DMS53 treated with DMSO at 0.1 percent for 48 hours (cell line): ENCODE data around the gene KLF16.
"Not testable (repeated sequence)": the region's sequence is repeated elsewhere in the genome, so short reads cannot be mapped to it uniquely, and the experiment has no call there.

Experiments used
- DNase-seq: peaks from one replicate; lab custom pipeline; 2025; ENCODE audit not compliant: unreplicated experiment; lab: John Stamatoyannopoulos, UW

The KLF16 gene

DNA sequence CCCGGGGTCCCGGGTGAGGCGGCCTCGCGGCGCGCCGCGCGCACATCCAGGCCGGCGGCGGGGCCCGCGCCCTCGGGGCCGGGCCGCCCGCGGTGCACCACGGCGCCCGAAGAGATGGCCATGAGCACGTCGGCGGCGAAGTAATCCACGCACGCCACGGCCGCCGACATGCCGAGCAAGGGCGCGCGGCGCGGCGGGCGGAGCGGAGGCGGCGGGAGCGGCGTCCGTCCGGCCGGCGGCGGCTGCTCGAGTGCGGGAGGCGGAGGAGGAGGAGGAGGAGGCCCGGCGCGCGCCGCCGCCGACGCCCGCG lies at the start of gene KLF16:
KLF16 (minus strand) TSS at position 252 of the 310 bp plus-strand sequence; CDS start at position 170, 82 bp downstream.
- DNase-seq: no peak

DNA sequence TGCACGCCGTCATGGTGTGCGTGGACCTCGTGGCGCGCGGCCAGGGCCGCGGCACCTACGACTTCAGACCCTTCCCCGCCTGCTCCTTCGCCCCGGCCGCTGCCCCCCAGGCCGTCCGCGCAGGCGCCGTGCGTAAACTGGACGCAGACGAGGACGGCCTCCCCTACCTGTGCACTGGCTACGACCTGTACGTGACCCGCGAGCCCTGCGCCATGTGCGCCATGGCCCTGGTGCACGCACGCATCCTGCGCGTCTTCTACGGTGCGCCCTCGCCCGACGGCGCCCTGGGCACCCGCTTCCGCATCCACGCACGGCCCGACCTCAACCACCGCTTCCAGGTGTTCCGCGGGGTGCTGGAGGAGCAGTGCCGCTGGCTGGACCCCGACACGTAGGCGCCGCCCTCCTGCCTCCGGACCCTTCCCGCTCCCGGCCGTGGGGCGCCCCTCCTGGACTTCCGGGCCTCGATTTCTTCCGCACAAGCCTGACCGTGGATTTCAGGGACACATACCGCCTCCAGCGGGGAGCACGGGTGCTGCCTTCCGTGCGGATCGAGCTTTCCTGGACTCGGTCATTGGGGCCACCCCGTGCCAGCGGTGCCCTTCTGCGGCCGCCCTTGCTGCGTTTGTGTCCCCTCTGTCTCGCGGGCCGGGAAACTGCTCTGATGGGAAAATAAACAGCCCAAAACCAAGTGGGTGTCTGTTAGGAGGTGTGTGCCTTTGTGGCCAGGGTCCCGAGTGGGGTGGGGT lies 49.6 kb upstream of the KLF16 start:
- DNase-seq: no peak

DNA sequence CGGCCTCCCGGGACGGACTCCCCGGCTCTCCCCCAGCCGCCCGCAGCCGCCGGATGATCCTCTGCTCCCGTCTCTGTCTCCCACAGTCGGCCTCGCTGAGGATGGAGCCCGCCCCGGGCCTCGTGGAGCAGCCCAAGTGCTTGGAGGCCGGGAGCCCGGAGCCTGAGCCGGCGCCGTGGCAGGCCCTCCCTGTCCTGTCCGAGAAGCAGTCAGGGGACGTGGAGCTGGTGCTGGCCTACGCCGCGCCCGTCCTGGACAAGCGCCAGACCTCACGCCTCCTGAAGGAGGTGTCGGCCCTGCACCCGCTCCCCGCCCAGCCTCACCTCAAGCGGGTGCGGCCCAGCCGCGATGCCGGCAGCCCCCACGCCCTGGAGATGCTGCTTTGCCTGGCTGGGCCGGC lies 48.6 kb upstream of the KLF16 start:
- no peak for DNase-seq

DNA sequence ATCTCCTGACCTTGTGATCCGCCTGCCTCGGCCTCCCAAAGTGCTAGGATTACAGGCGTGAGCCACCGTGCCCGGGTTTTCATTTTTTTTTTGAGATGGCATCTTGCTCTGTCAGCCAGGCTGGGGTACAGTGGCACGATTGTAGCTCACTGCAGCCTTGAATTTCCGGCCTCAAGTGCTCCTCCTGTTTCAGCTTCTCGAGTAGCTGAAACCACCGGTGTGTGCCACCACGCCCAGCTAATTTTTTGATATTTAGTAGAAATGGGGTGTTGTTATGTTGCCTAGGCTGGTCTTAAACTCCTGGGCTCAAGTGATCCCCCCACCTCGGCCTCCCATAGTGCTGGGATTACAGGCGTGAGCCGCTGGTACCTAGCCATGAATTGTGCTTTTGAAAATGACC lies 47.7 kb upstream of the KLF16 start:
- DNase-seq: no peak

DNA sequence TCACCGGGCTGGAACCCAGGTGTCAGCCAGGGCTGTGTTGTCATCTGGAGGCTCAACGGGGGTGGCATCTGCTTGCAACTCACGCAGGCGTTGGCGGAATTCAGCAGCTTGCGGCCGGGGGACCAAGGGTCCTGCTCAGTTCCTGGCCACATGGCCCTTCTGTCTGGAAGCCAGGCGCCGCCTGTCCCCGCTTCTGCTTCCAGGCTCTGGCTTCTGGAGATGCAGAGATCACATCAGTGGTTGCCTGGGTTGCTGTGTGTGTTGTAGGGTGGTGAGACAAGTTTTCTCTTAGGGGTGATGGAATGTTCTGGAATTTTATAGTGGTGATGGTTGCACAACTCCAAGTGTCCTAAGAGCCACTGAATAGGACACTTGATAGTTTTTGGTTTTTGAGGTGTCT lies 46.8 kb upstream of the KLF16 start:
- DNase-seq: no peak

DNA sequence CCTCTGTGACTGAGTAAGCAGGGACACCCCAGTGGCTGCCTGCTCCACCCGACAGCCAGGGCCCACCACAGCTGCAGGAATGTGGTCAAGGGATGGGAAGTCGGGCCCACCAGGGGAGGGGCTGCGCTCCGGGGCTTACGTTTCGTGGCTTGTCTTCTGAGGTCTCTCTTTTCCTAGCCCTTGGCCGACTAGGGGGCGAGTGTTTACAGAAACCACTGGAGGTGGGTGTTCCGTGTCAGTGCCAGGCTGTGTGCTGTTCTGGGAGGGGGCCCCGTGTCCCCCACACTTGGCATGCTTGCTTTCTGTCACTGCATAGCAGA lies 46.3 kb upstream of the KLF16 start:
- no peak for DNase-seq

DNA sequence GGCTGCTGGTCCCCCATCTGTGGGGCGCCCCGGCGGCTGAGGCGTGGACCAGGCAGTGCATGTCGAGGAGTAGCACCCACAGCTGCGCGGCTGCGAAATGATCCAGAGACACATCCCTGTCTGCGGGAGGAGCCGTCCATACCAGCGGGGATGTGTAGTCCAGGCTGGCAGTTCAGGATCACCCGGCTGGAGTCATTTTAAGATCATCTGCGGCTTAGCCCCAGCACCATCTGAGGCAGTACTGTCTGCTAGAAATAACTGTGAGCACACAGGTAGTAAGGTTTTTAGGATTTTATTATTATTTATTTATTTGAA lies 44.9 kb upstream of the KLF16 start:
- no peak for DNase-seq

DNA sequence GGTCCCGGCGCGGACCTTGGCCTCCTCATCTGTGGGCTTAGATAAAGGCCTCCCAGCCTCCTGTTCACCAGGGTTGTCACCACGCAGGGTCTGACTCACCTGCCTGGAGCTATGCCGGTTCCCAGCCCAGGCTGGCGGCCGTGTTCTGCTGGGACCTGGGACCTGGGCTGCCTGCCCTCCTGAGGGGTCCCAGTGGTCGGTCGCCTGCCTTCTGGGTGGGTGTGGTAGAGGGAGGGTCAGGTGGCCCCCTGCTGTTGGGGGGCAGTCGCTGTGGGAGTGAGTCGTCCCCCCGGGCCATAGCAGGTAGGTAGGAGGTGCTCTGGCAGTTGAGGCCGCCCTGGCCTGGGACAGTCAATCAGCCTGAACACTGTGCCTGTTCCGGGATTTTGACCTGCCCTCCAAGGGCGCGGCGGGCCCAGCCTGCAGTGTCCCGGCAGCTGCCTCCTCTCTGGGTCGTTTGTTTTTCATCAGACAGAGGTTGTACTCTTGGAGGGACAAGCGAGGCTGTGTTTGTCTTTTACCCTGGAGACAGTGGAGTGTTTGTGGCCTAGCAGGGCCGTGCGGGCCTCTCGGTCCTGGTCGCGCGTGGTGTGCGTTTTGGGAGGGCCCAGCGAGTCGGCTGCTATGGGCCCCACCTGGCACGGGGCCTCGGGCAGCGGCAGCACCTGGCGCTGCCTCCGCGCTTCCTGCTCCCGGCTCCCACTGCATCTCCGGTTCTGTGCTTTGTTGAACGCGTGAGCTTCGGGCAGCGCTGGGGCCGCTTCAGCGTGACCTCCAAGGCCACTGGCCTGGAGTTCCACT lies 44.4 kb upstream of the KLF16 start:
- peak; percentile 29 for DNase-seq

DNA sequence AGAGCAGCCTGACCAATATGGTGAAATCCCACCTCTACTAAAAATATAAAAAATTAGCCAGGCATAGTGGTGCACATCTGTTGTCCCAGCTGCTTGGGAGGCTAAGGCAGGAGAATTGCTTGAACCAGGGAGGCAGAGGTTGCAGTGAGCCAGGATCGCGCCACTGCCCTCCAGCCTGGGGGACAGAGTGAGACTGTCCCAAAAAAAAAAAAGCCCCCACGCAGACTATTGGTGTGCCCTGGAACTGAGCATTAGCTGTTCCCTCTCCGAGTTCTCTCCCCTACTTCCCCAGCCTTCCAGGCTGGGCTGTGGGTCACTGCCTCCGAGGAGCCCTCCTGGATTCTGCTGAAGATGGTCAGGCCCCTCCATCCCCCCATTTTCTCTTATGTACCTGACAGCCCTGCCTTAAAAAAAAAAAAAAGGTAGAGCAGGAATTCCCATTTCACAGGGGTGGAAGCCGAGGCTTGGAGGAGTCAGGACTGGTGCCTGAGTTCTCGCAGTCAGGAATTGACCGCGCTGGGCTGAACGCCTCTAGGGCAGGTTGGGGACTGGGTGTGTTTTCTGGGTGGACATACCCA lies 43.7 kb upstream of the KLF16 start:
- no peak for DNase-seq

DNA sequence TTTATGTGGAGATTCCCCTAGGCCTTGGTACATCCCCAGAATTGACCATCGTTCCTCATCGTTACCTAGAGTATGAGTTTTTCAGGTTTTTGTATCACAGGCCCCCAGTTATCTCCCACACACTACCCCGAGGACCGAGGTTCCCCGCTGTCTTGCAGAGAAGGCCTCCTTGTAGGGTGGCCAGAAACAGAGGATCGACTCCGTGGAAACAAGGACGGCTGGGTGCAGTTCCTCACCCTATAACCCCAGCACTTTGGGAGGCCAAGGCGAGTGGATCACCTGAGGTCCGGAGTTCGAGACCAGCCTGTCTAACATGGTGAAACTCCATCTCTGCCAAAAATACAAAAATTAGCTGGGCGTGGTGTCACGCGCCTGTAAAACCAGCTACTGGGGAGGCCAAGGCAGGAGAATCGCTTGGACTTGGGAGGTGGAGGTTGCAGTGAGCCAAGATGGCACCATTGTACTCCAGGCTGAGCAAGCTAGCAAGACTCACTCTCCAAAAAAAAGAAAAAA lies 42.5 kb upstream of the KLF16 start:
- no peak for DNase-seq

DNA sequence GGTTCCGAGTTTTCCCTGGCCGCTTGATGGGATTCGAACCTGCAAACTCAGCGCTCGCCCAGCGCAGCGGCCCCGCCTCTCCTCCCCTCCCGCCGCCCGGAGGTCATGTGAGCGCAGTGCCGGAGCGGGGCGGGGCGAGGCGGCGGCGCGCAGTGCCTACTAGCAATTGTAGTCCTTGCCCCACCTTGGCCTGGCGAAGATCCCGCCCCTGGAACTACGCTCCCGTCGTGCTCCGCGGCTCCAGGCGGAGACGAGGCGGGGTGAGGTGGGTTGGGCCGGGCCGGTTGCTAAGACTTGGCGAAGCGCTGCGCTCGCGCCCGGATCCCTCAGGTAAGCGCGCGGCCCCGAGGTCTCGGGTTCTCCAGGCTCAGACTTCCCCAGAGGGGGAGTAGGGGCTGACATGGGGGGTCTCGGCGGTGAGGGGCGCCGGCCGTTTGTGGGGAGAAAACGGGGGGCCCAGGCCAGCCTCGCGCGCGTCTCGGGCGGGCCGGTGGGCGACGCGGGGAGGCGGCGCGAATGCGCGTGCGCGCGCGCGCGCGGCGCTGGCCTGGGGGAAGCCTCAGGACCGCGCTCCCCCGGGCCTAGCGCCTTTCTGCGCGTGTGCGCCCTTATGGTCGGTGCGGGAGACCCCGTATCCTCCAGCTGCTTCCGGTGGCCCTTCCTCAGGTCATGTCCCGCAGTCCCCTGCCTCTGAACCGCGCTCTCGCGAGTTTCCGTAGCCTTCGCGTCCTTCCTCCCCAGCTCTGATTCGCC lies 41.9 kb upstream of the KLF16 start, which contains the start of the genes ADAT3 and SCAMP4:
ADAT3 (plus strand) TSS at position 290 of the 753 bp plus-strand sequence. CDS start 6,649 bp downstream, outside the sequence.
SCAMP4 (plus strand) TSS at position 290 of the 753 bp plus-strand sequence. CDS start 9,621 bp downstream, outside the sequence.
- peak; percentile 92 for DNase-seq

DNA sequence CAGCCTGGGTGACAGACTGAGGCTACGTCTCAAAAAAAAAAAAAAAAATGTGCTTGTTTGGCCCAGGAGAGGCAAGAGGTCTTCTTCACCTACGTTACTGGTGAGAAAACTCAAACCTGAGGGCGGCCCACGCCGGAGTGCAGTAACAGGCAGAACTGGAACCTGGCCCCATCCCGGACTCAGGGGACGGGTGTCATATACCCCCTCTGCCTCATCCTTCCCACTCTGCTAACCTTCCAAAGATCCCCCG lies 41.4 kb upstream of the KLF16 start:
- DNase-seq: peak; percentile 40

DNA sequence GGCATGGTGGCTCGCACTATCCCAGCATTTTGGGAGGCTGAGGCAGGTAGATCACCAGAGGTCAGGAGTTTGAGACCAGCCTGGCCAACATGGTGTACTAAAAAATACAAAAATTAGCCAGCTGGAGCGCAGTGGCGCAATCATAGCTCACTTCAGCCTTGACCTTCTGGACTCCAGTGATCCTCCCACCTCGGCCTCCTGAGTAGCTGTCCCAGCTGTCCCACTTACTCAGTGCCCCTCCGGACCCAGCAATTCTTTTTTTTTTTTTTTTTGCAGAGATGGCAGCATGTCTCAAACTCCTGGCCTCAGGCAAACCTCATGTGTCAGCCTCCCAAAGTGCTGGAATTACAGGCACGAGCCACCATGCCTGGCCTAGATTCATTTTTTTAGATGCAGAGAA lies 39.5 kb upstream of the KLF16 start:
- DNase-seq: no peak

DNA sequence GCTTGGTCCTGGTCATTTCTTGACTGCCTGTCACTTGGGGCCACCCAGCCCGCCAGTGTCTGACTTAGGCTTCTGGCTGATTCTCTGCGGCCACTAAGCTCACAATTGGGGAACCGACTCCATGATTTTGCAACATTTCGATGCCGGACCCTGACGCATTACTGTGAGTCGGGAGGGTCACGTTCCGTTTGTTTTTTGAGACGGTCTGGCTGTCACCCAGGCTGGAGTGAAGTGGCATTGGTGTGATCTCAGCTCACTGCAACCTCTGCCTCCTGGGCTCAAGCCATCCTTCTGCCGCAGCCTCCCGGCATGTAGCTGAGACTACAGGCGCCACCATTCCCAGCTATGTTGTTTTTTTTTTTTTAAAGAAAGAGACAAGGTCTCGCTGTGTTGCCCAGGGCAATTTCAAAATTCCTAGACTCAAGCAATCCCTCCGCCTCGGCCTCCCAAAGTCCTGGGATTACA lies 38.6 kb upstream of the KLF16 start:
- no peak for DNase-seq

DNA sequence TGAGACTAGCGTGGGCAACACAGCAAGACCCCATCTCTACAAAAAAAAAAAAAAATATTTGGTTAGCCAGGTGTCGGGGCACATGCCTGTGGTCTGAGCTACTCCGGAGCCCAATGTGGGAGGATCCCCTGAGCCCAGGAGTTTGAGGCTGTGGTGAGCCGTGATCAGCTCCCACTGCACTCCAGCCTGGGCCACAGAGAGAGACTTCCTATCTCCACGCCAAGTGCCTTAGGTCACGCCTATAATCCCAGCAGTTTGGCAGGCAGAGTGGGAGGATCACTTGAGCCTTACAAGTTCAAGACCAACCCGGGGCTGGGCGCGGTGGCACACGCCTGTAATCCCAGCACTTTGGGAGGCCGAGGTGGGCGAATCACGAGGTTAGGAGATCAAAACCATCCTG lies 33.1 kb upstream of the KLF16 start:
- DNase-seq: no peak

DNA sequence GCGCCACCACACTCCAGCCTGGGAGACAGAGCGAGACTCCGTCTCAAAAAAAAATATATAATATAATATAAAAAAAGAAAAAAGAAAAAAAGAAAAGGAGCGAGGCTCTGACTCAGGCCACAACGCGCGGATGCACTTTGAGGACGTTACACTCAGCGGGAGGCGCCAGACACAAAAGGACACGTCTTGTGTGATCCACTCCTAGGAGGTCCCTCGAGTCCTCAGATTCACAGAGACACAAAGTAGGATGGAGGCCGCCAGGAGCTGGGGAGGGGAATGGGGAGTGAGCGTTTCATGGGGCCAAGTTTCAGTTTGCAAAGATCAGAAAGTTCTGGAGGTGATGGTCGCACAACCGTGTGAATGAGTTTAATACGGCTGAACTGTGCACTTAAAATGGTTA lies 30.4 kb upstream of the KLF16 start:
- no peak for DNase-seq

DNA sequence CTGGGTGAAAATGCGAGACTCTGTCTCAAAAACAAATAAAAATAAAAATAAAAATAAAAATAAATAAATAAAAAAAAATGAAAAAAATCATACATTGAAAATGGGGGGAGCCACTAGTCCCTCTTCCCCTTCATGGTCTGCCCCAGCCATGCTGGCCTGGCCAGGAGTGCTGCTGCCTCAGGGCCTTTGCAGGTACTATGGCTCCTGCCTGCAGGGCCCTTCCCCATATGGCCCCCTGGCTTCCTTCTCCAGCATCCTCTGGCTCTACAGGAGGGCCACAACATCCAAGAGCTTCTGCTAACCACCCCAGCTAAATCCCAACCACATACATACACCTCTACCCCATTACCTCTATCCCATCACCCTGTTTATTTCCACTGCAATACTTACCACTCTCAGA lies 26.5 kb upstream of the KLF16 start:
- DNase-seq: no peak

DNA sequence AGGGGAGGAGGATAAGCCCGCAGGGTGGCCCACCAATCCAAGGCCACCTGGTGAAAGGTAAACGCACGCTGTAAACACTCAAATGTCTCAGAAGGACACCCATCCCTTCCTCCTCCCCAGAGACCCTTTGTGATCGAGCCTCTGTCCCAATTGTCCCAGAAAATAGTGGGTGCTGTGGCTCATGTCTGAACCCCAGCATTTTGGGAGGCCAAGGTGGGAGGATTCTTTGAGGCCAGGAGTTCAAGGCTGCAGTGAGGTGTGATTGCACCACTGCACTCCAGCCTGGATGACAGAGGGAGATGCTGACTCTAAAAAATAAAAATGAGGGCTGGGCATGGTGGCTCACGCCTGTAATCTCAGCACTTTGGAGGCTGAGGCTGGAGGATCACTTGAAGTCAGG lies 25.0 kb upstream of the KLF16 start:
- DNase-seq: no peak

DNA sequence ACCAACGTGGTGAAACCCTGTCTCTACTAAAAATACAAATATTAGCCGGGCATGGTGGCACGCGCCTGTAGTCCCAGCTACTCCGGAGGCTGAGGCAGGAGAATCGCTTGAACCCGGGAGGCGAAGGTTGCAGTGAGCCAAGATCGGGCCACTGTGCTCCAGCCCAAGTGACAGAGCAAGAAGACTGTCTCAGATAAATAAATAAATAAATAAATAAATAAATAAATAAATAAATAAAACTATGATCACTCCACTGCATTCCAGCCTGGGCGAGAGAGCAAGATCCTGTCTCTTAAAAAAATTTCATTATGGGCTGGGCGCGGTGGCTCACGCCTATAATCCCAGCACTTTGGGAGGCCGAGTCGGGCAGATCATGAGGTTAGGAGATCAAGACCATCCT lies 23.0 kb upstream of the KLF16 start:
- not testable (repeated sequence) for DNase-seq

DNA sequence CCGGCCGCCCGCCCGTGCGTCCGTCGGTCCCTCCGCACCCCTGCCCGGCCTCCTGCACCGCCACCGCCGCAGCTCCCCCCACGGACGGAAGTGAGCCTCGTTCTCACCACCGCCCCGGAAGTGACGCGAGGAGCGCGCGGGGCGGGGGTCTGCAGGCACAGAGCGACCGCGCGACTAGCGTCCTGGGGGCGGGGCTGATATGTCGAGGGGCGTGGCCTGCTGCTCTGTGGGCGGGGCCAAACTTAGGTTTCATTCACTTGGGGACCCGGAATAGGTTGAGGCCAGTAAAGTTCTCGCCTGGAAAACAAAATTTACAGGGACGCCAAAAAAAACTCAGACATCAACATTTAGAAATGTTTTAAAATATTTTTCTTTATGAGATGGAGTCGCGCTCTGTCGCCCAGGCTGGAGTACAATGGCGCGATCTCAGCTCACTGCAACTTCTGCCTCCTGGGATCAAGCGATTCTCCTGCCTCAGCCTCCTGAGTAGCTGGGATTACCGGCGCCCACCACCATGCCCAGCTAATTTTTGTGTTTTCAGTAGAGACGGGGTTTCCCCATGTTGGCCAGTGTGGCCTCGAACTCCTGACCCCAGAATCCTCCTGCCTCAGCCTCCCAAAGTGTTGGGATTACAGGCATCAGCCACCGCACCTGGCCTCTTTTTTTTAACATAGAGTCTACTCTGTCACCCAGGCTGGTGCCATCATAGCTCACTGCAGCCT lies 22.2 kb upstream of the KLF16 start, which contains the start of gene ABHD17A:
ABHD17A (minus strand) TSS at position 99 of the 722 bp plus-strand sequence. CDS start 3,930 bp downstream, outside the sequence.
- DNase-seq: peak; percentile 73
